Stimulated activated effector memory CD8-positive, alpha-beta T cell treated with anti-CD3 and anti-CD28 coated beads, Interleukin-12 subunit alpha, Interleukin-12 subunit beta, amount 100 ng/mL, for 72 hours (primary cell): ENCODE results near the gene CARD9.
"Not testable (repeated sequence)": the region's sequence is repeated elsewhere in the genome, so short reads cannot be mapped to it uniquely, and the experiment has no call there.

Experiments used
- ATAC-seq: fragments of 150-1000 bp; cut with Tn5 transposase; 2 replicates; pipeline ENCODE4 v1.10.0; 2021
- DNase-seq, 2 donors: peaks; one replicate each; pipeline ENCODE4 v3.0.0; 2021 to 2022; ENCODE audit warnings: low spot score in 2 of 2
- H3K27ac Mint-ChIP-seq: one replicate; pipeline ENCODE4 v1.8.0; 2022; ENCODE audit warnings: mild to moderate bottlenecking, mixed read lengths
- H3K36me3 Mint-ChIP-seq: one replicate; pipeline ENCODE4 v1.8.0; 2022; ENCODE audit warnings: mild to moderate bottlenecking, mixed read lengths
- H3K4me1 Mint-ChIP-seq: one replicate; pipeline ENCODE4 v1.8.0; 2022; ENCODE audit warnings: mixed read lengths
- H3K4me3 Mint-ChIP-seq: one replicate; pipeline ENCODE4 v1.8.0; 2022; ENCODE audit warnings: mild to moderate bottlenecking, mixed read lengths
- H3K9me3 Mint-ChIP-seq: one replicate; pipeline ENCODE4 v1.8.0; 2022; ENCODE audit warnings: mixed read lengths

Gene CARD9

DNA sequence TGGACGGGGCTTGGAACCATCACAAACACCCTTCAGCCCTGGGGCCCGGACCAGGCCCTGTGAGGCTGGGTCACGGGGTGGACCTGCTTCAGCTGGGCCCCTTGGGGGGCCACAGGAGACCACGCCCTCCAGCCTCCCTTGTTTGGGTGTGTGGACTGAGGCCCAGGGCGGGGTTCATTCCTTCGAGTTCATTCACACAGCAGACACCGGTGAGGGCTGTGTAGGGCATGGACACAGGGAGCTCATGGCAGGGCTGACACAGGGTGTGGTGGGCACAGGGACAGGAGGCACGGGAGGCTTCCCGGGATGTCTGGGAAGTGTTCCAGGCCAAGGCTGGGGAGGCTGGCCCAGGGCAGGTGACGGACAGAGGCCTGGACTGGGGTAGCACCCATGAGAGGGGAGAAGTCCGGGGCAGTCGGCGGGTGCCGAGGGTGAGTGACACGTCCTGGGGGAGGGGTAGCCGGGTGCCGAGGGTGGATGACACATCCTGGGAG is 18.8 kb downstream of the CARD9 start:
- DNase-seq = no peak
- Mint-ChIP-seq H3K27ac (peak overlapping the region; percentile 34), H3K4me1 (no peaks in the 10 kb centered on the region)

GRCh38 chr9:136353757-136354488 is 19.5 kb downstream of the CARD9 start:
- peak overlapping the region; percentile 34 for H3K27ac Mint-ChIP-seq
- H3K4me1 Mint-ChIP-seq = no peaks in the 10 kb centered on the region
- H3K4me3 Mint-ChIP-seq = no peak overlapping the region
- ATAC-seq (no peak), DNase-seq (no peak)
- peaks cover 11% of the 10 kb centered on the region for H3K36me3 Mint-ChIP-seq
- H3K9me3 Mint-ChIP-seq = no peaks in the 10 kb centered on the region

More for the DNA sequence above, 18.8 kb downstream of the CARD9 start:
- H3K9me3 Mint-ChIP-seq = no peaks in the 10 kb centered on the region
- no peak for ATAC-seq
- H3K4me3 Mint-ChIP-seq = no peak overlapping the region
- H3K36me3 Mint-ChIP-seq = peaks cover 11% of the 10 kb centered on the region

- peak overlapping the region; percentile 50 for H3K27ac Mint-ChIP-seq
- no peaks in the 10 kb centered on the region for H3K4me1 Mint-ChIP-seq
- ATAC-seq (no peak), DNase-seq (no peak)
- no peak overlapping the region for H3K4me3 Mint-ChIP-seq
- H3K36me3 Mint-ChIP-seq = peaks cover 6% of the 10 kb centered on the region
- no peaks in the 10 kb centered on the region for H3K9me3 Mint-ChIP-seq
Observed at GRCh38 chr9:136353088-136353487, 20.4 kb downstream of the CARD9 start.

DNA sequence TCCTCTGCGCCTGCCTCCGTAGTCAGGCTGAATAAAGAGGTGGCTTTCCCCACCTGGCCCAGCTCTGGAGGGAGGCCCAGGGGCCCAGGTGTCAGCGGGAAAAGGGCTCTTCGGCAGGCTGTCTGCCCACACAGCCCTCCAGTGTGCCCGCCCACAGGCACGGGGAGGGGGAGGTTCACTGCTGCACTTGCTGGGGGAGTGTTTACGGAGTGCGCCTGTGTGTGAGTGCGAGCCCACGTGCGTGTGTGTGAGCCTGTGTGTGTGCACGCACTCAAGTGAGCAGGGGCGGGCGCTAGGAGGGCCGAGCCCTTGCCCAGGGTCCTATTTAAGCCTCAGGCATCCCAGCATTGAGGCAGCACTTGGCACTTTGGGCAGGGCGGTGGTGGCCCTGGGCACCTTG is 20.8 kb downstream of the CARD9 start:
- Mint-ChIP-seq H3K4me1 (no peaks in the 10 kb centered on the region), H3K9me3 (no peaks in the 10 kb centered on the region), H3K36me3 (peaks cover 6% of the 10 kb centered on the region), H3K4me3 (no peak overlapping the region), H3K27ac (peak overlapping the region; percentile 50)
- no peak for DNase-seq
- no peak for ATAC-seq

- not testable (repeated sequence) for H3K36me3 Mint-ChIP-seq, DNase-seq, H3K4me3 Mint-ChIP-seq, H3K27ac Mint-ChIP-seq, H3K9me3 Mint-ChIP-seq, ATAC-seq, H3K4me1 Mint-ChIP-seq
Observed at GRCh38 chr9:136351868-136352267, 21.6 kb downstream of the CARD9 start.

- no peak overlapping the region for H3K27ac Mint-ChIP-seq
Observed at GRCh38 chr9:136351252-136351800, 22.1 kb downstream of the CARD9 start.

GRCh38 chr9:136349546-136349945 is 23.9 kb downstream of the CARD9 start:
- no peak for DNase-seq
- no peak for ATAC-seq
- Mint-ChIP-seq H3K4me1 (no peaks in the 10 kb centered on the region), H3K4me3 (no peak overlapping the region), H3K27ac (no peak overlapping the region), H3K9me3 (no peaks in the 10 kb centered on the region), H3K36me3 (peaks cover 8% of the 10 kb centered on the region)

More at GRCh38 chr9:136351252-136351800, 22.1 kb downstream of the CARD9 start:
- H3K36me3 Mint-ChIP-seq = peaks cover 11% of the 10 kb centered on the region
- H3K4me1 Mint-ChIP-seq = no peaks in the 10 kb centered on the region
- no peaks in the 10 kb centered on the region for H3K9me3 Mint-ChIP-seq
- no peak for DNase-seq
- ATAC-seq = no peak
- H3K4me3 Mint-ChIP-seq = no peak overlapping the region

DNA sequence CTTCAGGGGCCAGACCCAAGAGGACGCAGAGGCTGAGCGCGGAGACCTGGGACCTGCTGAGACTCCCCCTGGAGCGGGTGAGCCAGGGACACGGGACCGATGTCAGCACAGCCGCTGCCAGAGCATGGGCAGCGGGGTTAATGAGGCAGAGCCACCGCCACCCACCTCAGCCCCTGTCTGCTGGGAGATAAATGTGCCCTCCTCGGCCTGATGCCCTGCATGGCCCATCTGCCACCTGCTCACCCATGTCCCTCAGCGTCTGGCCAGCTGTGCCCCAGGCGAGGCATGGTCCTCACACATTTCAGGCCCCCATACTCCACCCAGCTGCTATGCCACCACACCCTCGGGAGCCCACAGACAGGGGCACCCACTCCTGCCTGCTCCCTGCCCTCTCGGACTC is 24.8 kb downstream of the CARD9 start:
- H3K9me3 Mint-ChIP-seq = no peaks in the 10 kb centered on the region
- H3K27ac Mint-ChIP-seq = peak overlapping the region; percentile 54
- H3K4me3 Mint-ChIP-seq = no peak overlapping the region
- DNase-seq (no peak), ATAC-seq (no peak)
- peaks cover 6% of the 10 kb centered on the region for H3K36me3 Mint-ChIP-seq
- H3K4me1 Mint-ChIP-seq = no peaks in the 10 kb centered on the region

DNA sequence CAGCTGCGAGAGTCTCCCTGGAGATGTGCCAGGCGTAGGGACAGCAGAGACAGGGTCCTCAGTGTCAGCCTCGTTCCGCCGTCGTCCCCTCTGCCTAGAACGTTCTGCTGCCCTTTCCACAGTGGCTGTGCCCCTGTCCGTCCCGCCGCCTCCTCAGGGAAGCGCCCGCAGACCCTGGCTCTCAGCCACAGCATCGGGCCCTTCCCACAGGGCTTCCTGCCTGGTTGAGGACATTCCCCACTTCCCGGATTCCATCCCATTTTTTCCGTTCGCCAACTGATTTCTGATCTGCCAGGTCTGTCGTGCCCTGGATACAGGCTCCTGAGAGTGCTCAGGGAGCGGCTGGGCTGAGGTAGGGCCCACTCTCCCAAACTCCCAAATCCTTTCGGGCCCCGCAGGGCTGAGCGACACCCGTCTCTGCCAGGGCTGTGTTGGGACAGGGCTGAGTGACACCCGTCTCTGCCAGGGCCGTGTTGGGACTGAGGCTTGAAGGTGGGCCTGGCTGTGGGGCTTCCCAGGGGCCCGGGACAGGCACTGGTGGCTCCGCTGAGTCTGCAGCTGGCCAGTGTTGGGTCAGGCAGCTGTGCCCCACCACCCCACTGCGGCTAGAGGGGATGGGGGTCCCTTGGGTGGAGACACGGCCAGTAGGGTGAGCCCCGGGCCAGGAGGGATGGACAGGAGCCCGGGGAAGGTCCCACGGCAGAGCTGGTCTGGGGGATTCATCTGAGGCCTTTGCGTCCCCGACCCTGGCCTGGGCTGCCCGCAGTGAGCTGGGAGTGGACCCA is 25.8 kb downstream of the CARD9 start:
- no peaks in the 10 kb centered on the region for H3K4me1 Mint-ChIP-seq
- H3K27ac Mint-ChIP-seq = no peak overlapping the region
- no peak for ATAC-seq
- H3K9me3 Mint-ChIP-seq = no peaks in the 10 kb centered on the region
- no peak for DNase-seq
- H3K36me3 Mint-ChIP-seq = peaks cover 6% of the 10 kb centered on the region
- no peak overlapping the region for H3K4me3 Mint-ChIP-seq

DNA sequence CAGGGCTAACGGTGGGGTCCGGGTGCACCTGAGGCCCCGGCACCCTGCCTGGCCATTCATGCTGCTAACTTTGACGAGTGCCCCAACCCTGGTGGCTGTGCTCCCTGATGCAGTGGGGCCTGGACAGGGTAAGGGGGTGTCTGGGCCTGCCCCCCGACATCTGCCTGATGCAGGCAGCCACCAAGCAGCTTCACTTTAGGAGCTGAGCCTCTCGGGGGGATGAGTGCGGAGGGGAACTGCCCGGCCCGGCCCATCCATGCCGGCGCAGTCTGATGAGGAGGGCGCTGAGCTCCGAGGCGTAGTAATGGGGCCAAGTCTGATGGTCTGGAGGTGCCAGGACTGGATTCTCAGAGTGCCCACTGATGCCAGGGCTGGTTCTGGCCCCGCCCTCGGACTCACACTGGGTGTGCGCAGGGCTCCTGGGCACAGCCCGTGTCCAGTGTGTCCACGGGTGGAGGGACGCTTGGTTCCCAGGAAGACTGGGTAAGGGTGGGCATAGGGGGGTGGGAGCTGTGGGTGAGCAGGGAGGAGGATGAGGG is 26.5 kb downstream of the CARD9 start:
- Mint-ChIP-seq H3K9me3 (no peaks in the 10 kb centered on the region), H3K4me1 (no peaks in the 10 kb centered on the region), H3K4me3 (no peak overlapping the region), H3K27ac (no peak overlapping the region), H3K36me3 (peaks cover 6% of the 10 kb centered on the region)
- DNase-seq = no peak
- ATAC-seq = no peak

DNA sequence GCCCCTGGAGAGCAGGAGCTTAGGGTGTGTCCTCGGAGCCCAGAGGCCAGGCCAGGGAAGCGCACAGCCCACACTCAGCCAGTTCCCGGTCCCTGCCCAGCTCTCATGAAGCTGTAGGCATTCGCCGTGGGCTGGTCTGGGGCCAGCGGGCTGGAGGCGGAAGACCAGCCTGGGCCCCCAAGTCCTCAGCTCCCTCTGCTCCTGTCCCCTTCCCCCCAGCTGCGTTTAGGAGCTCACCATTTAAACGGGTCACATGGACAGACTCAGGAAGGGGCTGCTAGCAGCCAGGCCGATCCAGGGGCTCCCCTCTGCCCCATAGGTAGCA is 27.4 kb downstream of the CARD9 start:
- no peak for DNase-seq
- H3K9me3 Mint-ChIP-seq = no peaks in the 10 kb centered on the region
- peaks cover 6% of the 10 kb centered on the region for H3K36me3 Mint-ChIP-seq
- H3K4me1 Mint-ChIP-seq = no peaks in the 10 kb centered on the region
- no peak overlapping the region for H3K27ac Mint-ChIP-seq
- no peak for ATAC-seq
- H3K4me3 Mint-ChIP-seq = no peak overlapping the region

DNA sequence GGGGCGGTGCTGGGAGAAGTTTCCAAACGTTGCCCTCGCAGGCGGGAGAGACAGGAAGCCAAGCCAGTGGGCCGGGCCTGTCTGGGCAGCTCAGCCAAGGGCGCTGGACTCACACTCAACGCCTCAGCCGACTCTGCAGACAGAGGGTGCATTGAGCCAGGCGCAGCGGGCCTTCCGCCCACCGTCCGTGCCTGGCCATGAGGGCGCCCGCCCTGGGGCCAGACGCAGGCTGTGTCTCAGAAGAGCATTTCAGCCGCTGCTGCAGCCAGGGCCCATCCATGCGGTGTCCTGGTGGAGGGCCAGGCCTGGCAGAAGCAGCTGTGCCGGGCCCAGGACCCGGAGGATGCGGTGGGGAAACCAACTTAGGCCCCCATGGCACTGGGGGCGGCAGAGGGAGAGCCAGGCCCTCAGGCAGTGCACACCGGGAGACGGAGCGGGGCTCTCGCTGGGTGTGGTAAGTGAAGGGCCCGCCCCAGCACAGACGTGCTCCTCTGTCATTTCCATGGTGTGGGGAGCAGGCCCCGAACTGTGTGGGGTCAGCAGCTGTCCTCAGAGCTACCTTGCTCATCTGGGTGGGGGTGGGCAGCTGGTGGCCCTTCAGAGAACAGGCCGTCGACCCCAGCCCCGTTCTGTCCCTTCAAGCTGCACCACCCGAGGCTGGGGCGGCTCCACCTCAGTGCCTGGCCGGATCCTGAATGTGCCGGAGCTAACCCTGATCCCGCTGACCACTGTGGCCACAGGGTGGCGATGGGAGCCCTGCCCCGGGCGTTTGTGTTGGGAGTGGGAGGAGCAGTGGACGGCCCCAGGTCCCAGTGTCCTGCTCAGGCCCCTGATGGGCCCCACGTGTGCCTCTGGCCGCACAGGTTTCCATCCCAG is 27.9 kb downstream of the CARD9 start:
- no peak for ATAC-seq
- Mint-ChIP-seq H3K27ac (no peak overlapping the region), H3K4me3 (no peak overlapping the region), H3K4me1 (no peaks in the 10 kb centered on the region), H3K9me3 (no peaks in the 10 kb centered on the region), H3K36me3 (peaks cover 6% of the 10 kb centered on the region)
- no peak for DNase-seq

DNA sequence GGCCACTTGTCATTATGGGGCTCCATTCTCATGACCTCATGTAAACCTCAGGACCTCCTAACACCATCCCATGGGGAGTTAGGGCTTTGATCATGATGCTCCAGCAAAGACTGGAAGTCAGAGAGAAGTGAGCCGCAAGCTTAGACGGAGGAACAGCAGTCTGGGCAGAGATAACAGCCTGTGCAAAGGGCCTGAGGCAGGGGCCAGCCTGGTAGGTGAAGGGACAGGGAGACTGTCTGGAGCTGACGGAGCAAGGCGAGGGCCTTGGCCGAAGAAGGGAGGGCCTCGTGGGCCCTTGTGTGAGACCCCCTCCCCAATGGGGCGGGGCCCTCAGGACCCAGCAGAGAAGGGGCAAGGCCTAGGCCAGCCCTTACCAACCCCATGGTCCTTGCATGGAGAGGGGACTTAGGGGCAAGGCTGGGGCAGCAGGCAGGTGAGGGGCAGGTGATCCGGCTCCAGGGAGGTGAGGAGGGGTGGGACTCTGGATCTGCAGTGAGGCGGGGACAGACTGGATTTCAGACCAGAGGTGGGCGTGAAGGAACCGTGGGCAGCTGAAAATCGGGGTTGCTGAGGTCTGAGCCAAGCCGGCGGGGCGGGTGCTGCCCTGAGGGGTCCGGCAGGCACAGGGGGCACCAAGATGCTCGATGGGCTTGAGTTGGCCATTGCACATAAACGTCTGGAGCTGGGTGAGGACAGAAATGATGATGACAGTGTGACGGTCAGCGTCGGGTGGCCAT is 28.8 kb downstream of the CARD9 start:
- Mint-ChIP-seq H3K9me3 (no peaks in the 10 kb centered on the region), H3K4me3 (no peak overlapping the region), H3K36me3 (peaks cover 6% of the 10 kb centered on the region), H3K4me1 (no peaks in the 10 kb centered on the region), H3K27ac (no peak overlapping the region)
- DNase-seq (no peak), ATAC-seq (no peak)

DNA sequence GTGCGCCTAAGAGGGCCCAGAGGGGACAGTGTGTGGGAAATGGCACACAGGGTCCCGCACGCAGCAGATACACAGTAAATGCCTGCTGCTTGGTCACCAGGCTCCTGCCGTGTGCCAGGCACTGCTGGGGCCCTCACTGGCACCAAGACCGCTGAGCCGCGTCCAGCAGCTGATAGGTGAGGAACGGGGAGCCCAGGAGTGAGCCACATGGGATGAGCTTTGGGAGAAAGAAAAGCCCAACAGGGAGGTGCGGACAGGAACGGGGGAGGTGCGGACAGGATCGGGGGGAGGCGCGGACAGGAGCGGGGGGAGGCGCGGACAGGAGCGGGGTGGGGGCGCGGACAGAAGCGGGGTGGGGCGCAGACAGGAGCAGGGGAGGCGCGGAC is 29.6 kb downstream of the CARD9 start:
- no peak for ATAC-seq
- H3K27ac Mint-ChIP-seq = no peak overlapping the region
- H3K4me3 Mint-ChIP-seq = no peak overlapping the region
- H3K4me1 Mint-ChIP-seq = no peaks in the 10 kb centered on the region
- no peaks in the 10 kb centered on the region for H3K9me3 Mint-ChIP-seq
- no peak for DNase-seq
- peaks cover 6% of the 10 kb centered on the region for H3K36me3 Mint-ChIP-seq
